GM18517 (cell line): ENCODE data around the gene CST7.
"Not testable (repeated sequence)": the region's sequence is repeated elsewhere in the genome, so short reads cannot be mapped to it uniquely, and the experiment has no call there.

Experiments used
- ATAC-seq: cut with Tn5 transposase; IDR thresholded peaks from one replicate; pipeline ENCODE4 v1.9.1; 2021; ENCODE audit warnings: mild to moderate bottlenecking, moderate library complexity; ENCODE audit not compliant: unreplicated experiment

The CST7 gene

GRCh38 chr20:24929867-24930723 lies 19.0 kb upstream of the CST7 start:
- ATAC-seq: not testable (repeated sequence)

DNA sequence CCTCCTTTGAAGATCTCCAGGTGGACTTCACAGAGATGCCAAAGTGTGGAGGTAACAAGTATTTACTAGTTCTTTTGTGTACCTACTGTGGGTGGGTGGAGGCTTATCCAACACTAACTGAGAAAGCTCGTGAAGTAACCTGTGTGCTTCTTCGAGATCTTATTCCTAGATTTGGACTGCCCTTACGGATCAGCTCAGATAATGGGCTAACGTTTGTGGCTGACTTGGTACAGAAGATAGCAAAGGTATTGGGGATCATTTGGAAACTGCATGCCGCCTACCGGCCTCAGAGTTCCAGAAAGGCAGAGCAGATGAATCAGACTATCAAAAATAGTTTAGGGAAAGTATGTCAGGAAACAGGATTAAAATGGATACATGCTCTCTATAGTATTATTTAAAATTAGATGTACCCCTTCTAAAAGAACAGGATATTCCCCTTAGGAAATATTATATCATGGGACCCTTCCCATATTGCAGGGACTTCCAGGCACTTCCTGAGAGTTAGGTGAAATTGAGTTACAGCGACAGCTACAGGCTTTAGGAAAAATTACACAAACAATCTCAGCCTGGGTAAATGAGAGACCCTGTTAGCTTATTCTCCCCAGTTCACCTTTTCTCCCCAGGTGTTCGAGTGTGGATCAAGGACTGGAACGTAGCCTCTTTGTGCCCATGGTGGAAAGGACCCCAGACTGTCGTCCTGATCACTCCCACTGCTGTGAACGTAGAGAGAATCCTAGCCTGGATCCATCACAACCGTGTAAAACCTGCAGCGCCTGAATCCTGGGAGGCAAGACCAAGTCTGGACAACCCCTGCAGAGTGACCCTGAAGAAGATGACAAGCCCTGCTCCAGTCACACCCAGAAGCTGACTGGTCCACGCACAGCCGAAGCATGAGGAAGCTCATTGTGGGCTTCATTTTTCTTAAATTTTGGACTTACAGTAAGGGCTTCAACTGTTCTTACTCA lies 18.1 kb upstream of the CST7 start:
- ATAC-seq: not testable (repeated sequence)

DNA sequence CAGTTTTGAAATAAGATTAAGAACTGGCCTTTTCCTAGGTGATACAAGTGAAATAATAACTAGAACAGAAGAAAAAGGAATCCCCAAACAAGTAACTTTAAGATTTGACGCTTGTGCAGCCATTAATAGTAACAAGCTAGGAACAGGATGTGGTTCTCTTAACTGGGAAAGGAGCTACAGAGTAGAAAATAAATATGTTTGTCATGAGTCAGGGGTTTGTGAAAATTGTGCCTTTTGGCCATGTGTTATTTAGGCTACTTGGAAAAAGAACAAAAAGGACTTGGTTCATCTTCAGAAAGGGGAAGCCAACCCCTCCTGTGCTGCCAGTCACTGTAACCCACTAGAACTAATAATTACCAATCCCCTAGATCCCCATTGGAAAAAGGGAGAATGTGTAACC lies 17.2 kb upstream of the CST7 start:
- ATAC-seq: not testable (repeated sequence)

DNA sequence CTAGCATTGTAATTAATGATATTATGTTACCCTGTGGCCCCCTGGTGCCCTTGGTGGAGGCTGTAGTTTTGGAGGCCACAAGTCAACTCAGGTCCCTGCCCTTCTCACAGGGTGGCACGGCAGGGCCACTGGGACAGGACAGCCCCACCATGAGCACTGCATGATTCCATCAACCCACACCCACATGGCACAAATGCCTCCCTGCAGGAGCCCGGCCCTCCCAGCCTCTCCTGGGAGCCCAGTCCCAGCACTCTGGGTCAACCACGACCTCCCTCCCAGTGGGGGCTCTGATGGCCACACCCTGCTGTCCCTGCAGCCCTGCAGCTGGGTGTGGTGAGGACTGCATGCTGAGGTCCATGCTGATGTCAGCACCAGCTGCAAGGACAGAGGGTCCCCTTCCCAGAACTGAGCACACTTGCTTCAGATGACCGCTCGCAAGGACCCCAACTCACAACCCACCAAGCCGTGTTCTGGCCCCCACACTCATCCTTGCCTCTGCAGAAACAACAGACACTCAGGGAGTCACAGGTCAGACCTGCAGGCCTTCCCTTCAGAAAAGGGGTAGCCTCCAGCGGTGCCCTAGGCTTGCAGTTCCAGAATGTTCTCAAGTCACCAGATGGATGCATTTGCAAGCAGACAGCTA lies 15.7 kb upstream of the CST7 start:
- ATAC-seq: no peak

- no peak for ATAC-seq
Measured at GRCh38 chr20:24934101-24934661, 14.9 kb upstream of the CST7 start.

- ATAC-seq: no peak
Measured at GRCh38 chr20:24934716-24935115, 14.4 kb upstream of the CST7 start.

GRCh38 chr20:24935140-24935539 lies 13.9 kb upstream of the CST7 start:
- no peak for ATAC-seq

- no peak for ATAC-seq
Measured at GRCh38 chr20:24935766-24936525, 13.1 kb upstream of the CST7 start.

- ATAC-seq: no peak
Measured at GRCh38 chr20:24936526-24937407, 12.3 kb upstream of the CST7 start.

- ATAC-seq: no peak
Measured at GRCh38 chr20:24937579-24937978, 11.5 kb upstream of the CST7 start.

DNA sequence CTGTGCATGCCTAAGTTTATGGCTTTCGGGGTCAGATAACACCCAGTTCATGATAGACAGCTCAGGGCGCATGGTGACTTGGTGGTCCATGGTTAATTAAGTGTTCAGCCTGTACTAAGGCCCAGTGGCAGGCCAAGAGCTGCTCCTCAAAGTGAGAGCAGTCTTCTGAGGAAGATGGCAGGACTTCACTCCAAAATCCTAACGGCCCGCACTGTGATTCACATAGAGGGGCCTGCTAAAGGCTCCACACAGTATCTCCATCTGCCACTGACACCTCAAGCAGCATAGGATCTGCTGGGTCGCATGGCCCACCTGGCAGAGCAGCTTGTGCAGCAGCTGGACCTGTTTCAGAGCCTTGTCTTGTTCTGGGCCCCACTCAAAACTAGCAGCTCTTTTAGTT lies 10.6 kb upstream of the CST7 start:
- ATAC-seq: no peak

DNA sequence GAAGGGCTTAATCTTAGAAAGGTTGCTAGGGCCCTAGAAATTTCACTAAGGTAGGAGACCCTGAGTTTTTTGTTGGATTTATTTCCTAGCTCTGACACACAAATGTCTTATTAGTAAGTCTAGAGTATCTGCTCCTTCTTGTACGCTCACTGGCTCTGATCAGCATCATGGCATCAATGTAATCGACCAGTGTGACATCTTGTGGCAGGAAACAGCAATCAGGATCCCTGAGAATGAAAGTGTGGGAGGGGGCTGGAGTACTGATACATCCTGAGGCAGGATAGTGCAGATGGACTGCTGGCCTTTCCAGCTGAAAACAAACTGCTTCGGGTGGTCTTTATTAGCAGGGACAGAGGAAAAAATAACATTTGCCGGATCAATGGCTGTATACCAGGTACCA lies 10.0 kb upstream of the CST7 start:
- ATAC-seq: no peak

GRCh38 chr20:24942679-24943078 lies 6.4 kb upstream of the CST7 start:
- no peak for ATAC-seq

GRCh38 chr20:24943196-24943595 lies 5.9 kb upstream of the CST7 start:
- no peak for ATAC-seq

GRCh38 chr20:24943731-24944130 lies 5.3 kb upstream of the CST7 start:
- no peak for ATAC-seq

DNA sequence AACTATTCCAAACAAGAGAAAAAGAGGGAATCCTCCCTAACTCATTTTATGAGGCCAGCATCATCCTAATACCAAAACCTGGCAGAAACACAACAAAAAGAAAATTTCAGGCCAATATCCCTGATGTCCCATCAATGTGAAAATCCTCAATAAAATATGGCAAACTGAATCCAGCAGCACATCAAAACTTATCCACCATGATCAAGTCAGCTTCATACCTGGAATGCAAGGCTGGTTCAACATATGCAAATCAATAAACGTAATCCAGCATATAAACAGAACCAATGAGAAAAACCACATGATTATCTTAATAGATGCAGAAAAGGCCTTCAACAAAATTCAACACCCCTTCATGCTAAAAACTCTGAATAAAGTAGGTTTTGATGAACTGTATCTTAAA lies 2.7 kb upstream of the CST7 start:
- not testable (repeated sequence) for ATAC-seq

- not testable (repeated sequence) for ATAC-seq
Measured at GRCh38 chr20:24948396-24948938, 602 bp upstream of the CST7 start.

DNA sequence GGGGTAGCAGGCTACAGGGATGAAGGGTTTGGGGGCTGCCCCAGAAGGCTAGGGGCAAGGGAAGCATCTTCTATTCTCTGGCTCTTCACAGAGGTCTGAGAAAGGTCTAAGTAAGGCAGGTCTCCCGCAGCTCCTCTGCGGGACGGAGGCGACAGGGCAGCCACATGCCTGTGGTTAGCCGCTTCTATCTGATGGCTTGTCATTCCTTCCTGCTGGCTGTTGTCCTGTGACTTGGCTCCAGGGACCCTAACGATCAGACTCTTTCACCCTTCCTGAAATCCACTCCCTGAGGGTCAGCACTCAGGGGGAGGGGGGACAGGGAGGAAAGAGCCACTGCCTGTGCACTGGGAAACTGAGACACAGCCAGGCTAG lies 673 bp downstream of the CST7 start:
- no peak for ATAC-seq
